RCC 7860 (cell line): ENCODE measurements around the gene PAQR4.

Experiments
- DNase-seq: peaks from one replicate; pipeline ENCODE4 v3.0.0-alpha.2; 2015; ENCODE audit warnings: low spot score
- FAIRE-seq: peaks from 2 replicates; lab custom pipeline; 2012; peaks lifted over from hg19 to GRCh38; lab: Jason Lieb, UNC

PAQR4 gene

DNA sequence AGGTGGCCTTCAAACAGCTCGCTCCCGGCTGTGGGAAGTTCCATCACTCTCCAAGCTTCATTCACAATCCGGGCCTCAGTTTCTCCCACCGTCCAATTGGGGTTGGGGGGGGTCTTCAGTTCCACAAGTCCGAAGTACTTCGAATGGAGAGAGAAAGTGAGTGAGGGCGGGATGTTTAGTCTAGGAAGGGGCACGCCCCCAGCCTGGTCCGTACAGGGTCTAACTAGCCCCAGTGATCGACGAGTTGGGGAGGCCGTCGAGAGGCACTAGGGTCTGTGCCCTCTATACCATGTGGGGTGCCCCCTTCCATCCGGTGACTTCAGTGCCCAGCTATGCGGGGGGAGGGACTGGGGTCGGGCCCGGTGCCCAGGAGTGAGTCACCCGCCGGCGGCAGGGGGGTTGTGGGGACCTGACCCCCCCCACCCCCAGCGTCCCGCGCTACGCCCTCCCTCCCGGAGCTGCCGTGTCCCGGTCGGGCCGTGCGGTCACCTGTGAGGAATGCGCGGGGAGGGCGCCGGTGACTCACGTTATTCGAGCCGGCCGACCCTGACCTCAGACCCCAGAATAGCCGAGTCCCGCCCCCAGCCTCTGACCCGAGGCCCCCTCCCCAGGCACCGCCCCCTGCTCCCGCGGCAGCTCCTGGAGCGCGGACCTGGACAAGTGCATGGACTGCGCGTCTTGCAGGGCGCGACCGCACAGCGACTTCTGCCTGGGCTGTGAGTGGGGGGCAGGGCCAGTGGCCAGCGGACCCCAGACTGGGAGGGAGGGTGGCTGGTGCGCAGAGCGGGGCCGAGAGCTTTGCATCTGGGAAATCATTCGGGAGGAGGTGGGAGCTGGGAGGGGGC, 51.7 kb downstream of the PAQR4 start:
- peak; percentile 95 for DNase-seq
- FAIRE-seq: peak; percentile 71

DNA sequence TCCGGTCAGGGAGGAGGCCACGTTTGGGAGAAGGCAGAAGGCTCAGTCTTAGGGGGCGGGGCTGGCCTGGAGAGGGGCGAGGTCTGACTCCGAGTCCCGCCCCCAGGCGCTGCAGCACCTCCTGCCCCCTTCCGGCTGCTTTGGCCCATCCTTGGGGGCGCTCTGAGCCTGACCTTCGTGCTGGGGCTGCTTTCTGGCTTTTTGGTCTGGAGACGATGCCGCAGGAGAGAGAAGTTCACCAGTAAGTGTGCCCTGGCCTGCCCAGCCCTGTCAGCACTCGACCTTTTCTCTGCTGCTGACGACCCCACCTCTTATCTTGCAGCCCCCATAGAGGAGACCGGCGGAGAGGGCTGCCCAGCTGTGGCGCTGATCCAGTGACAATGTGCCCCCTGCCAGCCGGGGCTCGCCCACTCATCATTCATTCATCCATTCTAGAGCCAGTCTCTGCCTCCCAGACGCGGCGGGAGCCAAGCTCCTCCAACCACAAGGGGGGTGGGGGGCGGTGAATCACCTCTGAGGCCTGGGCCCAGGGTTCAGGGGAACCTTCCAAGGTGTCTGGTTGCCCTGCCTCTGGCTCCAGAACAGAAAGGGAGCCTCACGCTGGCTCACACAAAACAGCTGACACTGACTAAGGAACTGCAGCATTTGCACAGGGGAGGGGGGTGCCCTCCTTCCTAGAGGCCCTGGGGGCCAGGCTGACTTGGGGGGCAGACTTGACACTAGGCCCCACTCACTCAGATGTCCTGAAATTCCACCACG, 52.5 kb downstream of the PAQR4 start:
- DNase-seq: peak; percentile 97
- FAIRE-seq: peak; percentile 93

DNA sequence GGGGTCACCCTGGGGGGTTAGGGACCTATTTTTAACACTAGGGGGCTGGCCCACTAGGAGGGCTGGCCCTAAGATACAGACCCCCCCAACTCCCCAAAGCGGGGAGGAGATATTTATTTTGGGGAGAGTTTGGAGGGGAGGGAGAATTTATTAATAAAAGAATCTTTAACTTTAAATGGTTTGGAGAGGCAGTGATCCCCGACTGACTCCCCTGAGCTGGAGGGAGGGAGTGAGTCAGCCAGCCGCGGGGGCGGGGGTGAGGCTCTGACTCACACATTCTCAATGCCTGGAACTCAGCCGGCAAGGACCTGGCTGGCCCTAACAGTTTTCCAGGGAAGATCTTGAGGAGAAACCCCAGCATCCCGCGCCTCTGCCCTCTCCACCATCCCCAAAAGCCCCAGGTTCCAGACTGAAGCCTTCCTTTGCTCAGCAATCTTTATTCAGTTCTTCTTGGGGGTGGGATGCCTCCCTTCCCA, 53.1 kb downstream of the PAQR4 start:
- FAIRE-seq: no peak
- peak; percentile 93 for DNase-seq

DNA sequence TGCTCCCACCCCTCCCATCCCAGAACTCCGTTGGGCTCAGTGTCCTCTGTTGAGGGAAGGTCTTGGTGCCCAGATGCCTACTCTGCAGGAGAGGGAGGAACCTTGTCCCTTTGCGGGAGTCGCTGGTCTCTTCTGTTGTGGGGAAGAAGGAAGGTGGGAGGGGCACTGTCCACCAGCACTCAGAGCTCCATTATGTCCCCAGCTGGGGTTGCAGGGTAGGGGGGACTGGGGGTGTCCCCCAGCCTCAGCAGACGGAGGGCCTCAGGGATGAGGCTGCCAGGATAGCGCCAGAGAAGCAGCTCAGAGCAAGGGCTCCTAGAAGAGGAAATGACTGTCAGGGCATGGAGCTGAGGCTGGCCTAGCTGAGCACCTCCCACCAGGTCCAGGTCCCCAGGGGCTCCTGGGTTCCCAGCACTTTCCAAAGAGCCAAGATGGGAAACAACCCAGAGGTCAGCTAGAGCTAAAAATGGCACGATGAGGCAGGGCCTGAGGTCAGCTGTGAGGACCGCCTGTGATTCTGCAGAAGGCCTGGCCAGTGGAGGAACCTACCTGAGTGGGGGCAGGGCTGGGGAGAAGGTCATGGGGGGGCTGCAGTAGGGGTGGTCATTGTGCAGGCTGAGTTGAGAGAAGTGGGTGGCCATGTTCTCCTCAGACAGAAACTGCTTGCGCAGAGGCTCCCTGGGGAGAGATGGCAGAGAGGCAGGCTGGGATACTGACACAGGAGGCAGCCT, 53.7 kb downstream of the PAQR4 start:
- DNase-seq (no peak), FAIRE-seq (no peak)
